Stromal cell of bone marrow (primary cell): Measurements from ENCODE around the gene NDUFAF2.
"Not testable (repeated sequence)": the region's sequence is repeated elsewhere in the genome, so short reads cannot be mapped to it uniquely, and the experiment has no call there.

Experiments used
- DNase-seq: peaks from one replicate; pipeline ENCODE4 v3.0.0-alpha.2; 2012; ENCODE audit warnings: low read depth

NDUFAF2 gene

GRCh38 chr5:60993425-60993824 is 48.4 kb downstream of the NDUFAF2 start:
- no peak for DNase-seq

GRCh38 chr5:60993875-60994571 is 49.0 kb downstream of the NDUFAF2 start:
- no peak for DNase-seq

- DNase-seq = no peak
Measured at GRCh38 chr5:60996368-60996767, 51.4 kb downstream of the NDUFAF2 start.

DNA sequence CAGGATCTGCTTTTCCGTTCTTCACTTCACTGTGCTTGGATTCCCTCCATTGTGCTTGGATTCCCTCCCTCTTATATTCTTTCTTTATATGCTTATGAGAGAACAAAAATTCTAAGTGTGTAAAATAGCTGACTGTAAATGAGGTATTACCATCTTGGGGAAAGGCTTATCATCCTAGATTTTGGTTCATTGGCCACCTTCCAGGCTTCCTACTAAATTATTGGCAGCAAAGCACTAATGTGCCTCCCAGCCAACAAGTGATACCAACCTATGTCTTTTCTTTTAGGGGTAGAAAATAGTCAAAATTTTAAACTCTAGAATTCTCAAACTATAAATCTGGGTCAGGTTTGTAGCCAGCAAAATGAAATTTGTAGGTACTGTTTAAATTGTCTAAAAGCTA is 52.7 kb downstream of the NDUFAF2 start:
- no peak for DNase-seq

DNA sequence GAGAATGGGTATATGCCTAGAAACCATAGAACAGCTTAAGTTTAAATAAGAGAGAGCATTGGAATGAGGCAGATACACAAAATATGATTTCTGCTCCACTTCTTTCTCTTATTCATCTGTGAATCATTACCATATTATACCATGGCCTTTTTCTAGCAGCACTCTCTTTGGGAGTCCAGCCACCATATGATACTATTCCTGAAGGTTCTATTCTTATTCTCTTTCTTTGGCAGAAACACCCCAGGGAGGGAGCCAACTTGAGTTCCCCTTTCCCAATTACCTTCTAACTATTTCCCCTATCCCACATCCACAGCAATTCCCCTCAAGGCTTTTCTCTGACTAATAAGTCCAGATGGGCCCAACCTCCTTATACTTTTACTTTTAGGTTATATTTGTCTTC is 55.9 kb downstream of the NDUFAF2 start:
- DNase-seq = no peak

- no peak for DNase-seq
Measured at GRCh38 chr5:61001647-61002046, 56.6 kb downstream of the NDUFAF2 start.

DNA sequence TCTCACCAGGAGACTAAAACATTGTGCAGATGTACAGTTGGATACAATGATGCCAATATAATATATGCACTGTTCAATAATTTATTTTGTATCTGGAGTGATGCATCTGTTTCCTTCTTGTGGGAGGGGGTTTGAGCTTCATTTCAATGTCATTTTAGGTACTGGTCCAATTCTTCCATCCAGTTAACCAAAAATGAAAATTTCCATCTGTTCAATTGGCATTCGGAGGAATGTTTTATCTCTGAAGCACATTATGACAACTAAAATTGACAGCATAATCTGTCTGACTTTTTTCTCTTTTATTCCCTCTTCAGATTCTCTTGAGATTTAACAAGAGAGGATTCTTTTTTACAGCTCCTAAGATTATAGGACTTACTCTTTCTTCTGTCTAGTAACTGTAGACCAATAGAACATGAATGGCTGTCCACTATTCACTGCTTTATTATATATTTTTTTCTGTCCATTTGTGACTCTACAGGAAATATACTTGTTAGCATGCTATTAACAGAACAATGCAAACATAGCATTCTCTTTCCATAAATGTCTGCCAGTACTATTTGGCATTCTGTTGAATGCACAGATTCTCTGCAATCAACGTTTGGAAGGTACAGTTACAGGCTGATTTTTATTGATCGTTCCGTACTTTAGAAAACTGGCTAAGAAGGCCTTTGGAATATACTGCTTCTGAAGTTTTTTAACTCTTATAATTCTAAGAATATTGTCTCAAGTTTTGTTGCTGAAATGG is 57.8 kb downstream of the NDUFAF2 start:
- DNase-seq = no peak

DNA sequence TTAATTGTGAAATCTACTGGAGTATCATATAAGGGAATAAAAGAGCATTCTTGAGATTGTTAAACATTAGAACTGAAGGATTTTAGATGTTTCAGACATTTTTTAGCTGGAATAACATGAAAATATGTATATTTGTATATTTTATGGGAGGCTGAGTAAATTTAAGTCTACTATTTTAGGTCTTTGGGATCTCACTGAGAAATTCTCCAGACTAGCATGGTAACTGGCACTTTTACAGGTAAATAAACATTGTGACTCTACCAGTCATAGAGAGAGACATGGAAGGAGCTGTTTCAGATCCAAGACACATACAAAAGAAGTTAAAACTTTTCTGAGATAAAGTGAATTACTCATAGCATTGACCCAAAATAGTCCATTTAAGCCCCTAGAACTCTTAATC is 59.4 kb downstream of the NDUFAF2 start:
- no peak for DNase-seq

- DNase-seq = no peak
Measured at GRCh38 chr5:61009907-61010306, 64.9 kb downstream of the NDUFAF2 start.

GRCh38 chr5:61010467-61011454 is 65.8 kb downstream of the NDUFAF2 start:
- DNase-seq = no peak

DNA sequence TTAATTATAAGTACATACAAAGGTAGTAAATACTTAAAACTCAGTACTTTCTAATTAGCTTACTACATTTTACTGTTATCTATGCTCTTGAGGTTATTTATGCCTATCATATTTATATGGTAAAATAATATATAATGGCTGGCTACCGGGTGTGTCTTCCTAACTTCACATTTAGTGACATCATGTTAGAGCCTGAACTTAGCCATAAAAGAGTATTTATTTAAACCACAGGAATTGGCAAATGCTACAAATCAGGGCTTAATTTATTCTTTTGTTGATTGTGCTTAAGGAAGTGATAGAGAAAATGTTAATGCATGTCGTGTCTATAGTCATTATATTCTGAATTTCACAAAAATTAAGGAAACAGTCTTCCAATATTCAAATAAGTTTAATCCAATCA is 73.1 kb downstream of the NDUFAF2 start:
- DNase-seq = no peak

DNA sequence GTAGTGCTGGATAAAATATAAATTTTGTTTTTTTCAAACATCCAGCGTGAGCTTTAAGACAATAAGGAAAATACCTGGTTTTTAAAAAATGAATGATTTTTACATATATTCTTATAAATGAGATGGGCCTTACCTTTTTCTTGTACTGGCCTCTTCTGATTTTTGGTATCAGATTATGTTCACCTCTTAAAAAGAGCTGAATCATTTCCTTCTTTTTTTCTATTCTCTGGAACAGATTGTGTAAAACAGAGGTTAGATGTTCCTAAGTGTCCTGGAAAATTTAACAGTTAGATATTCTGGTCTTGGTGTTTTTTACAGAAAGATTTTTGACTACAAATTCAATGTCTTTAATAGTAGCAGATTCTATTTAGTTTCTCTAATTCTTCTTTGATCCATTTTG is 74.6 kb downstream of the NDUFAF2 start:
- no peak for DNase-seq

GRCh38 chr5:61020415-61020814 is 75.4 kb downstream of the NDUFAF2 start:
- no peak for DNase-seq

DNA sequence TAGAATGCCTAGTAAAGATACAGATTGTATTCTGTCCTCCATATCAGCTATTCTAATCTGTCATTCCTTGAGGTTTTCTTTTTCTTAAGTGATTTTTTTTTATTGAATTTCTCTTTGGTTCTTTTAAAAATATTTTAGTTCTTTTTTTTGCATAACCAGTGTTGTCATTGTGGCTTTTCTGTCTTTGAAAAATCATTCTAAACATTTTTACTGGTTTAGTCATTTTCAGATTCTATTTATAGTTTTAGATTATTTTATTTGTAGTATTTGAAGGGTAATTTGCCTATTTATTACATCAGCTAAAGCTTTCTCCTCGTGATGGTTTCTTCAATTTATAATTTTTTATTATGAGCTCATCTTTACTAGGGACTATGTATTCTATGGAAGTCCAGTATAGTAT is 78.1 kb downstream of the NDUFAF2 start:
- peak; percentile 27 for DNase-seq

GRCh38 chr5:61026004-61026403 is 81.0 kb downstream of the NDUFAF2 start:
- DNase-seq = no peak

- no peak for DNase-seq
Measured at GRCh38 chr5:61028382-61028781, 83.4 kb downstream of the NDUFAF2 start.

DNA sequence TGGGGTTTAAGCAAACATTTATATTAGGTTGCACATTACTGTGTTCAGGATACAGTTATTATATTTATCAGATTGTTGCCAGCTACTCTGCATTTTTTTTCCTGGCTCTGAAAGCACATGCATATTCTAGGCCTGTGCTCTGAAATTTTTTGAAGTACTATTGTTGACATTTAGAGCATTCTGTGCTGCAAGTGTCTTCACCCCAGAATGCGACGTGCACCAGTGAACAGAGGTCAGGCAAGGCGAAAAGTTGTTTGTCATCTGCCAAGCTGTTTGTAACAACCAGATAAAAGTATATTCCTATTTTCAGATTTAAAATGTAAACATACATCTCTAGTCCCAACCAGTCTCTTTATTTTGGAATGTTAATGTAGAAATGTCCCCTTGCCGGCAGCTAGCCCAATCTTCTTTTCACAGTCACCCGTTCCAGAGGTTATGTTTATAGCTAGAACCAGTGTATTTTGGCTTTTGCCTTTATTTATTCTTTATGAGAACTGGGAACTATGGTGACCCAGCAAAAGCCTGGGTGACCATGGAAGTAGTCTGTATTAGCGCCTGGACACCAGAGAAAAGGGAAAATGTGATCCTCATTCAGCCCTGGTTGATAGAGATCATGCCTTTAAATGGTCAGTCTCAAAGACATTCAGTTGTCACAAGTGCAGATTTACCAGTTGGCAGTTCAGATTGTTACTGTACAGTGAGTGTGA is 84.6 kb downstream of the NDUFAF2 start:
- no peak for DNase-seq

- no peak for DNase-seq
Measured at GRCh38 chr5:61030163-61030482, 85.1 kb downstream of the NDUFAF2 start.

- DNase-seq = not testable (repeated sequence)
Measured at GRCh38 chr5:61031301-61031700, 86.3 kb downstream of the NDUFAF2 start.

DNA sequence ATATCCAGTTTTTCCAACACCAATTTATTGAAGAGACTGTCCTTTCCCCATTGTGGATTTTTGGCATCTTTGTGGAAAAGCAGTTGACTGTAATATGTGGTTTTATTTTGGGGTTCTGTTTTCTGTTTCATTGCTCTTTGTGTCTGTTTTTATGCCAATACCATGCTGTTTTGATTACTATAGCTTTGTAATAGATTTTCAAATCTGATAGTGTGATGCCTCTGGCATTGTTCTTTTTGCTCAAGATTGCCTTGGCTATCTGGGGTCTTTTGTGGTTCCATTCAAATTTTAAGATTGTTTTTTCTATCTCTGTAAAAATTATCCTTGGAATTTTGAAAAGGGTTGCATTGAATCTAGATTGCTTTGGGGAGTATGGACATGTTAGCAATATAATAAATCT is 99.5 kb downstream of the NDUFAF2 start:
- no peak for DNase-seq

DNA sequence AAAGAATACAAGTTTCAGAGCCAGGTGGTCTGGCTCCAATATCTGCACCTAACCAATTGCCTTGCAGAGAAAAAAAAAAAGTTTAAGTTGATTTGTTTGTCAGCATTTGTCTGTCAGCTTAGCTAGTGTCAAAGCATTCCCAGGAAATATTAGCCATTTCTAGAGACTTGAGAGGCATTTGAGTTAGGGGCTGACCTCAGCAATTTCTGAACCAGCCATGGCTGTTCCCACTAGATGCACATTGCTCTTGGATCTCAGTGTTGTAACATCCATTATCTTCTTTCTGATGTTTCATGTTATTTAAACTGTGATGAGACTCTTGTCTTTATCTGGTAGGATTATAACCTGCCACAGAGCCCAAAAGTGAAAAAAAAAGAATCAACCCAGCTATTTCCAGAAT is 102.3 kb downstream of the NDUFAF2 start:
- no peak for DNase-seq

- DNase-seq = peak; percentile 61
Measured at GRCh38 chr5:61048534-61048933, 103.5 kb downstream of the NDUFAF2 start.
